HL-60 (cell line): ENCODE measurements around the gene RIPK3.

Experiments
- CTCF ChIP-seq: IDR thresholded peaks from one replicate; pipeline ENCODE4 v1.5.1; 2011; ENCODE audit warnings: low read length, control low read depth, inconsistent platforms; ENCODE audit not compliant: insufficient read depth
- GABPA ChIP-seq: IDR thresholded peaks from 2 replicates; pipeline ENCODE4 v1.6.1; 2012; ENCODE audit warnings: low read depth
- POLR2AphosphoS5 ChIP-seq: IDR thresholded peaks from 2 replicates; pipeline ENCODE4 v1.6.1; 2012; ENCODE audit warnings: low read depth
- REST ChIP-seq: IDR thresholded peaks from 2 replicates; pipeline ENCODE4 v1.6.1; 2012; ENCODE audit warnings: low read depth; ENCODE audit not compliant: insufficient replicate concordance
- SPI1 ChIP-seq: IDR thresholded peaks from 2 replicates; pipeline ENCODE4 v1.6.1; 2012; ENCODE audit warnings: low read depth, mild to moderate bottlenecking, borderline replicate concordance

GRCh38 chr14:24376448-24377070 lies 36.8 kb upstream of the RIPK3 start:
- TF ChIP-seq CTCF, result no peak
- TF ChIP-seq REST, result no peak
- TF ChIP-seq POLR2AphosphoS5, result no peak
- no peak for TF ChIP-seq GABPA
- no peak for TF ChIP-seq SPI1
